Muscle of arm (tissue), 12 donors: Measurements from ENCODE around the gene NTRK2. TPM values are rescaled to one million over a fixed set of nuclear protein-coding genes. Genes with fewer than 3 reads are reported as not detected.

Source experiments
- DNase-seq: peaks from one replicate; pipeline ENCODE4 v3.0.0-alpha.2; 2013
- polyA plus RNA-seq, 12 donors: library from polyadenylated mRNA; unstranded; fragments of 120-200 nt; gene quantifications; one replicate each; pipeline ENCODE4 v1.2.1, GENCODE V29; 2013; ENCODE audit not compliant: insufficient read length in 12 of 12

Gene NTRK2
- polyA plus RNA-seq, 12 donors: 13.7 to 57.4 (median 20.5) TPM; not detected in 1

GRCh38 chr9:84974258-84974657 is 304.7 kb downstream of the NTRK2 start:
- no peak for DNase-seq

- DNase-seq: no peak
Measured at GRCh38 chr9:84974855-84975254, 305.3 kb downstream of the NTRK2 start.

DNA sequence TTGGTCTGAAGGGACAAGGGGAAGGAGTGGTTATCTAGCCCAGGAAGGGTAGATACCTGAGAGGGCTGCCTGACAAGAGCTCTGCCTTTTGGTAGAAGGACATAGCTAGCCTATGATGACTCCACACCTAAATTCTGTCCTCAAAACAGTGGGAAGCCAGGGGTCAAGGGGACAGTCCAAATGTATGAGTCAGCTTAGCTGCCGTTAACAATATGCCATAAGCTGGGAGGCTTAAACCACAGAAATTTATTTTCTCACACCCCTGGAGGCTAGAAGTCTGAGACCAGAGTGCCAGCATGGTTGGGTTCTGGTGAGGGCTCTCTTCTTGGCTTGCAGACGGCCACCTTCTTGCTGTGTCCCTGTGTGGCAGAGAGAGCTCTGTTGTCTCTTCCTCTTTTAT is 306.4 kb downstream of the NTRK2 start:
- no peak for DNase-seq

- no peak for DNase-seq
Measured at GRCh38 chr9:84978661-84979060, 309.1 kb downstream of the NTRK2 start.

DNA sequence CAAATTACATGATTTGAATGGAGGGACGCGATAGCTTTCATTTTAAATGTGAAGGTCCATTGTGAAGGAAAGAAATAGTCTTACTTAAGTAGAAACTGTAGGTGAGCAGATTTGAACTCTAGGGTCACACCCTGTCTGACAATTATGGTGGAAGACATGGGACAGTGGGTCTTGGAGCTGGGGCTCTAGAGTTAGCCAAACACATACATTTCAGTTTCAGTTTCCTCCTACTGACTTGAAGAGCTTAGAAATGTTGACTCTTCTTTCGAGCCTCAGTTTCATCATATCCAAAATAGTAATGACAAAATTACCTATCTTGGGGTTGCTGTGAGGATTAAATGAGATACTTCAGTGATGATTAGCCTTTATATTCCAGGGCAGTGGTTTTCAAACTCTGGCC is 314.2 kb downstream of the NTRK2 start:
- DNase-seq: no peak

DNA sequence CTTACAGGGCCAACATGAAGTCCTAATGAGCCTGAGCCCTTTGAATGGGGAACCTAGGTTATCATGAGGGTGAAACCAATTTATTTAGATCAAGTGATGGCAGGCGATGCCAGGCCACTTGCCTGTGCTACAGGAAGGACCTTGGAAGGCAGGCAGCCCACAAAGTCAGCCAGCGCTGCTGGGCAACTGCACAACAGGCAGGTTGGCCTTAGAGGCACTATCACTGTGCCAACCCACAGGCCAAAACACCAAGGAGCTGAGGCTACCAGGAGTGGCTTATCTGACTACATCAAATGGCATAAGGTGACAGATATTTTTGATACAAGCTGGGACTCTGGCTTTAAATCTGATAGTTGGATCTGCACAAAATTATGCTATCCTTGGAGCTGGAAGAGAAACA is 319.1 kb downstream of the NTRK2 start:
- DNase-seq: no peak

- DNase-seq: no peak
Measured at GRCh38 chr9:84990416-84990815, 320.9 kb downstream of the NTRK2 start.

DNA sequence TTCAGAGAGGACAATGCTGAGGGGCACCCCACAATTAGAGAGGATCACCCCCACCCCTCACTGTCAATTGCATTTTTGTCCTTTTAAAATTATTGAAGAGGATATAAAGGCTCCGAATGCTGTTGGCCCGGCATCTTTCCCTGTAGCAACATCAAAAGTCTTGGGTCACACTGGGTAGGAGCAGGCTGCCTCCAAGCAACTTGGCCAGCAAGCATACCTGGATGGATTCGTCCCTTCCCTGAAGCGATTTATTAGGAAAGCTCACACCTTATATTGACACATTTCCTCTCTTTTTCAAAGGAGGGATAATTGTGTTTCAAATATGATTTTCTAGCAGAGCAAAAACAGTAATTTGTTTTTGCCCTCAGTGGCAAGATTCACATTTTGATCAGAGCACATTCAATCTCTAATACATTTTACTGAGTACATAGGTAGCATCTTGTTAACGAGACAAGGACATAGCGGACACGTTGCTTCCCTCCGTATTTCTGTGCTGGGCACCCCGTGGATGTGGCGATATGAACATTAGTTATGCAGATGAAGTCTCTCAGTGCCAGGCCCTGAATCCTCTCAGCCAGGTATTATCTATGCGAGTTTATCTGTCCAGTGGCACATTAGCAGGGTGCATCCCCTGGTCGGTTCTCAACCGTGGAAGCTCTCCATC is 321.5 kb downstream of the NTRK2 start:
- no peak for DNase-seq

DNA sequence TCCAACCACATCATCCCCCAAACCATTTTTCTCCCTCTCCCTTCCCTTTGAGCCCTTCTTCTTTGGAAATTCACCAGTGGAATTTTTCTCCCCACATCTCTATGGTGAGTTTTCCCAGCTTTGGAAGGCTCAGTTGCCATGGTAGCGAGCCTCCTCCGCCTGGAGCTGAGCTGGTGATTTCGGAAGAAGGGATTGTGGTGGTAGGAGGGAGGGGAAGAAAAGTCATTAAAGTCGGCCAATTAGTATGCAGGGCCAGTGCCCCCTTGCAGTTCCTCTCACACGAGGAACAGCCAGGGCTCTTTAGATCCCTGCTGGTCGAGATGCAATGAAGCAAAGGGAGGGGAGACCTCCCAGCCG is 322.0 kb downstream of the NTRK2 start:
- DNase-seq: no peak

DNA sequence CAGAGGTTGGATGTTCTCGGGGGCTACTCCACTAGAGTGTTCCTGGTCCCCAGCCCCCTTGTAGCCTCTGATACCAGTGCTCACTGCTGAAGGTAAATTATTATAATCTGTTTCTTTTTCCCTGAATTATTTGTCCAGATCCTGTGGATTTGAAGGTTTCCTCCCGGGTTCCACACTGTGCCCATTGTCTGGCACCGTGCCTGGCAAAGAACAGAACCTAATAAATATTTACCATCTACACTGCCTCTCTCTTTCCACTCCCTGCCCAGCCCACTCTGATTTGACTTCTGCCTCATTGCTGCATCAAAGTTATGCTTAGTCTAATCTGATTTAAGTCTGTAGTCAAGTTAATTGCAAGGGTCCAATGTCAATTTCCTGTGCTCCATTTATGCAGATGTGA is 322.9 kb downstream of the NTRK2 start:
- DNase-seq: no peak

DNA sequence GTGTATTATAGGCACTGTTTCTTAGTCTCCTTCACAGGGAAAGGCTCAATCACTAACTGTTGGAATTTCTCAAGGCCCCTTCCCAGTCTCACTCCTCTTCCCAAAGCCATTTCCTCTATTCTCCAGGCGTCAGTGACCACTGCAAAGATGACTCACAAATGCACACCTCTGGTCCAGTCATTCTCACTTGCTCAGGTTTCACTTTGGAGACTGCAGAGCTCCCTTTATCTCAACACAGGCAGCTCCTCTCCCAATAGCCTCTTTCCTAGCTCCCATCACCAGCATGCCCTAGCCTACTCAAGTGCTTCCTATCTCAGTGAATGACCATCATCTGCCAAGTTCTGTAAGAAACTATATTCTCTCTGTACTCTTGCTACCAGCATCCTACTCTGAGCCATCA is 323.6 kb downstream of the NTRK2 start:
- no peak for DNase-seq

DNA sequence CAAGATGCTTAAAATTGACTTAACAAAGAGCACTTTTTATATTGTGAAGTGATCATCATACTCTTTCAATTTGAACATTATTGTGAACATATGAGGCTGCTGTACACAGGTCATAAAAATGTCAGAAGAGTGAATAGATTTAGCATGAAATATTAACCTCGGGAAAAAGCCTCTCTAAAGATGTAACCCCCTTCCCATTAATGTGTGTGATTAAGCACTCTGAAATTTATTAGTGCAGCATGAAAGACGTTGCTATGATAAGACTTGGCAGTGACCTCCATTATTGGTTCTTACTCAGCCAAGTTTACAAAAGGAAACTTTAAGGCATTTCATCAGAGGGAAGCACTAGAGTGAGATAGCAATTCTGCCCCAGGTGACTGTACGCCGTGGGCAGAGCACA is 326.5 kb downstream of the NTRK2 start:
- no peak for DNase-seq

DNA sequence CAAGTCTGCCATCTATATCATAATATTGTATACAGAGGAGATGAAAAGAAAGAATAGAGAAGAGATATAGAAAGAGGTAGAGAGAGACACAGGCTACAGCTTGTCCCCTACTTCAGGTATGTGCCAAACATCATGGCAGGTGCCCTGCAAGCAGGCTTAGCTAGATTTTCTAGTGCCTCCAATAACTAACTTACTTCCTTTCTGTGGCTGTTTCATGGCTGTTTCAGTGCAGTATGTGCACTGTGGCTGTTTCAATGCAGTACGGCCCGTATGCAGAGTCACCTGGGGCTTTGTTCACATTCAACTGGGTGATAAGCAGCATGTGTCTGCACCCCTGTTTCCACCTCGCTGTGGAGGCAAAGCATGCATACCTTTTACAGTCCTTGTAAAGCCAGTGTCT is 327.2 kb downstream of the NTRK2 start:
- no peak for DNase-seq

GRCh38 chr9:84997472-84997871 is 327.9 kb downstream of the NTRK2 start:
- DNase-seq: no peak

DNA sequence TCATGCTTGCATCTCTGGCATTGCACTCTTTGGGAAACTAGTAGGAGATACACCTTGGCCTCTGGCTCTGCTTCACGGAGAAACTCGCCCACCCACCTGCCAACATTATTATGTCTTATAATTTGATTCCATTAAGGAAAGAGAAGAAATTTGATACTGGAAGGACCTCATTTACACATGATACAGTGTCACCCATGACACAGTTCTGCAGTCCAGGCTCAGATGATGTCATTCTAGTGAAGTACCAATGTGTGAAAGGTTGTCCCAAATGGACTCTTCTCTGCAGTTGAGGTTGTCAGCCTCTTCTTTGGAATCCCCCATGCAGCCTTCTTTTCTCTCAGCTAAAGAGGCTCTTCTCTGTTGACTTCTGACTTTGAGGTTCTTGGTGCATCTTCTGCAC is 329.1 kb downstream of the NTRK2 start:
- no peak for DNase-seq

GRCh38 chr9:84999788-85000187 is 330.3 kb downstream of the NTRK2 start:
- no peak for DNase-seq

GRCh38 chr9:85001925-85002324 is 332.4 kb downstream of the NTRK2 start:
- DNase-seq: no peak

DNA sequence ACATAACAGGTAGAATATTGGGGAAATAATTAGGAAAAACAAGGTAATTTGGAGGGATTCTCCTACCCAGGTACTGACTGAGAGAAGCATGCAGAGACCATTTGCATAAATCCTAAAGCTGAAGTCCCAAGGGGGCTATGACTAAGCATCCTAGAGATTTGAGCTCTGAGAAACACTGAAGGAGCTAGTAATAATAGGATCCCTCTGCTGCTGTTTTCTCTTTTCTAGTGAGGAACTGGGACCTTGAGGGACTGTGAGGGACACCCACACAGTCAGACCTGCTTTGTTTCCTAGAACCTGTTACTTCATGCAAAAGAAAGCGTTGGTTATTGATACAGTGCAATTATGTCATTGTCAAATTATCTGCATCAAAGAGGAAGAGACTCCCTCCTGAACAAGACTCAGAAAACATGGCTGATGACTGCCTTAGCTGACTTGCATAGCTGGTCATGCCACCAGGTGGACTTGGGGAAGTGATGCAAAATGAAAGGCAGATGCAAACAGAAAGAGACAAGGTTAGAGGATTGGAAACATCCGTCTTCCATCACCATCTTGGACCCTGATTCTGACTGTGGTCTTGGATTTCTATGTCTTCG is 335.4 kb downstream of the NTRK2 start:
- no peak for DNase-seq

DNA sequence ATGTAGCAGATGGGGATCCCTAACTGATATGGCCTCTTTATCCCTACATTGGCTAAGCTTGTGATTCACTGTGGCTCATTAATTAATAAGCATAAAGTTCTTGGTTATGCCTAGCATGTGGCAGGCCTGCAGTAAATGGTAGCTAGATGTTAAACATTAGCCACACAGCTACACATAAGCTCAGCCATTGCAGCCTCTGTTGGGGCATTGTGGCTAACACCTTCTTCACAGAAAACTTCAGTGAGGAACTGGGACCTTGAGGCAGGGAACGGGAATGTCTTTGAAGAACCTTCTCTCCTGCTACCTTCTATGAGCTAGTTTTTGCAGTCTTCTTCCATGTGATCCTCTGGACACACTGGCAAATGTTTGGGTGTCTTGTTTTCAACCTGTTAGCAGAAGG is 338.2 kb downstream of the NTRK2 start:
- DNase-seq: no peak

- no peak for DNase-seq
Measured at GRCh38 chr9:85008215-85008614, 338.7 kb downstream of the NTRK2 start.

DNA sequence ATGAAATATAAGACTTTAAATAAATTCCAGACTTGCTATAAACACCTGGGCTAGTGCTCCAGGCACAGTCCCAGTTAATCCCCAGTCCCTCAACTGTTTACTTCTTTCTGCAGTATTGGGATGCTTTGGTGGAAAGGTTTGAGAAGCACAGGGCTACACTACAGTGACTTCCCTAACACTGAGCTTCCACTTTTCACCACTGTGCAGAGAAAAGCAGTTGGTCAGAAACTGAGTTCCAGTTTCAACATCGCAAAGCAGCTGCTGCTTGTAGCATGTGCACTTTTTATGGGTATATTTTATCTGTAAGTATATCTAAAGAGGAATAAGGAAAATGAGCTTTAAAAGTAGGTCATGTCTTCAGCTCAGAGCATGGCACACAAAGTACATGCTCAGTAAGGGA is 339.7 kb downstream of the NTRK2 start:
- no peak for DNase-seq

DNA sequence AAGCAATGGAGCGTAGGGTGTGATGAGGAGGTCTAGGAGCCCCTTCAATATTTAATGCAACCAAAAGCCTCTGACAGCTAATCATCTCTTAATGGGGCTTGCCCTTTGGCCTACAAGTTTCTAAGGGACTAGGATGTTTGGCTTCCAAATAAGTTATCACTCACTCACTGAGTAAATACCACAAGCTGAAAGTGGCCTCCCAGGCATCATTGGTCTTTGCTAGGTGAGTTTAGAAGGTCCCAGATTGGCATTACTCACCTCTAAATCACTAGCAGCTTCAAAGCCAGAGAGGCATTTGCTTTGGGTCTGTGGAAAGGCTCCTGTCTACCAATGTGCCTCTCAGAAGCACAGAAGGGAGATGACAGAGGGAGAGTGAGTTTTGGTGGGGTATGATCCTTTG is 344.2 kb downstream of the NTRK2 start:
- DNase-seq: no peak

GRCh38 chr9:85014292-85014691 is 344.8 kb downstream of the NTRK2 start:
- no peak for DNase-seq

DNA sequence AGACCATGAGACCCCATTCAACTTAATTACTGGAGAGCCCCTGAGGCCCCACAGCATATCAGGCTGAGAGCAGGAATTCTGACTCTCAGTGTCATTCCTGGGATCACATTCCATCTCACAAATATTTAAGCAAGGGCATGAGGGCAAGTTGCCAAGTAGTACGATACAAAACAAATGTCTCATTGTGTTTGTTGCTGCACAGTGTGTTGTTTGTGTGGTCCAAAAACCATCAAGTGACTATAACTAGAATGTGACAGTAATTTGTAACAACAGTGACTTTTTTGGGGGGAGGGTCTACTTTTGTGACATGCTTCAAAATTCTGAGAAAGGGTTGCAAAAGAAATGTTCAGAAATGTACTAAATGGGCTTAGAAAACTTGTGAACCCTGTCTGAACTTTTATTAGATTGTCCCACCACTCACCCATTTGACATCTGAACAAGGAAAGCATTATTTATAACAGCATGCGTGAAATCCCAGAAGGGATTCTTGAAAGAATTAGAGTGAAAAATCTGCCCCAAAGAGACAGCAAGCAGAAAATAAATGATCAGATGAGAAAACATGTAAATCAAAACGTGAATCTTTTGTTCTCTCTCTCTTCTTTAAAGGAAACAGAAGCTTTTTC is 347.0 kb downstream of the NTRK2 start:
- DNase-seq: no peak
